Hepatocyte (in vitro differentiated cells): ENCODE data around the gene MTX1. TPM values are rescaled to one million over a fixed set of nuclear protein-coding genes. Genes with fewer than 3 reads are reported as not detected.
"Not testable (repeated sequence)": the region's sequence is repeated elsewhere in the genome, so short reads cannot be mapped to it uniquely, and the experiment has no call there.

Source experiments
- DNase-seq: peaks from one replicate; pipeline ENCODE4 v3.0.0-alpha.2; 2016; ENCODE audit warnings: low spot score
- H2AFZ ChIP-seq: fragments of 200-600 bp; sonication (generic); 2 replicates; pipeline ENCODE4 v1.6.0; 2016; ENCODE audit warnings: antibody characterized with exemption, mild to moderate bottlenecking
- H3K27ac ChIP-seq: fragments of 200-600 bp; sonication (generic); 2 replicates; pipeline ENCODE4 v1.5.1; 2016; ENCODE audit warnings: mild to moderate bottlenecking
- H3K27me3 ChIP-seq: fragments of 200-600 bp; sonication (generic); 2 replicates; pipeline ENCODE4 v1.6.1; 2016
- H3K36me3 ChIP-seq: fragments of 200-600 bp; sonication (generic); replicated peaks from 2 replicates; pipeline ENCODE4 v1.5.1; 2016; ENCODE audit warnings: low read depth; ENCODE audit not compliant: insufficient read depth
- H3K4me1 ChIP-seq: fragments of 200-600 bp; sonication (generic); 2 replicates; pipeline ENCODE4 v1.5.1; 2016; ENCODE audit warnings: mild to moderate bottlenecking, moderate library complexity; ENCODE audit not compliant: insufficient read depth
- H3K4me2 ChIP-seq: fragments of 200-600 bp; sonication (generic); 2 replicates; pipeline ENCODE4 v1.6.0; 2016
- H3K4me3 ChIP-seq: fragments of 200-600 bp; sonication (generic); 2 replicates; pipeline ENCODE4 v1.5.1; 2016; ENCODE audit warnings: mild to moderate bottlenecking
- H3K79me2 ChIP-seq: fragments of 200-600 bp; sonication (generic); 2 replicates; pipeline ENCODE4 v1.6.0; 2017; ENCODE audit warnings: mild to moderate bottlenecking
- H3K9me2 ChIP-seq: fragments of 200-600 bp; sonication (generic); replicated peaks from 2 replicates; pipeline ENCODE4 v1.6.0; 2017; ENCODE audit warnings: mild to moderate bottlenecking; ENCODE audit not compliant: insufficient read depth
- H3K9me3 ChIP-seq: fragments of 200-600 bp; sonication (generic); 2 replicates; pipeline ENCODE4 v1.5.1; 2016; ENCODE audit warnings: low read depth, mild to moderate bottlenecking
- H4K20me1 ChIP-seq: fragments of 200-600 bp; sonication (generic); 2 replicates; pipeline ENCODE4 v1.6.0; 2016; ENCODE audit warnings: mild to moderate bottlenecking; ENCODE audit not compliant: insufficient read depth, poor library complexity, severe bottlenecking
- CTCF ChIP-seq: fragments of 200-600 bp; sonication (generic); IDR thresholded peaks from 2 replicates; pipeline ENCODE4 v1.5.1; 2016; ENCODE audit warnings: antibody characterized with exemption, mild to moderate bottlenecking; ENCODE audit not compliant: poor library complexity
- EZH2 ChIP-seq: fragments of 200-600 bp; sonication (generic); IDR thresholded peaks from 2 replicates; pipeline ENCODE4 v1.6.1; 2016; ENCODE audit warnings: antibody characterized with exemption, mild to moderate bottlenecking, borderline replicate concordance
- EZH2phosphoT487 ChIP-seq: fragments of 200-600 bp; sonication (generic); IDR thresholded peaks from one replicate; pipeline ENCODE4 v1.6.1; 2018; ENCODE audit warnings: antibody characterized with exemption, mild to moderate bottlenecking, low read depth, moderate library complexity; ENCODE audit not compliant: unreplicated experiment, severe bottlenecking
- WGBS: methylation state at CpG from one replicate; pipeline ENCODE4 v1.1.6; 2016; ENCODE audit warnings: low lambda C conversion rate; ENCODE audit errors: missing lambda C conversion rate; 5-methylcytosine and 5-hydroxymethylcytosine counted together
- polyA plus RNA-seq: library from polyadenylated mRNA; unstranded; fragments of >200 nt; fragmentation: Nextera tagmentation; extraction: Ambion mirVana; gene quantifications from 2 replicates; pipeline ENCODE4 v1.2.1, GENCODE V29; 2016
- total RNA-seq: library from RNA; depleted of rRNA; stranded (reverse); fragments of >200 nt; gene quantifications from 2 replicates; pipeline ENCODE4 v1.2.3, GENCODE V29; 2014

MTX1 gene
- total and polyA plus RNA-seq, 2 experiments from 2014 or later, result 42.1 to 78.2 TPM

GRCh38 chr1:155228096-155228427, 19.6 kb downstream of the MTX1 start:
- no peak for TF ChIP-seq CTCF
- TF ChIP-seq EZH2, result no peak
- no peak for TF ChIP-seq EZH2phosphoT487
- H3K4me1 ChIP-seq, result peaks cover 27% of the 10 kb centered on the region
- WGBS, result 60% methylated on average over 9 of the region's 9 CpGs
- H3K4me2 ChIP-seq, result peak overlapping the region; percentile 72
- H3K9me2 ChIP-seq, result no peaks in the 10 kb centered on the region
- H2AFZ ChIP-seq, result peak overlapping the region; percentile 41
- H3K27me3 ChIP-seq, result no peaks in the 10 kb centered on the region
- H3K27ac ChIP-seq, result peak overlapping the region; percentile 89
- peaks cover 11% of the 10 kb centered on the region for H3K79me2 ChIP-seq
- no peak for DNase-seq
- no peaks in the 10 kb centered on the region for H3K36me3 ChIP-seq
- no peaks in the 10 kb centered on the region for H3K9me3 ChIP-seq
- no peak overlapping the region for H3K4me3 ChIP-seq
- no peaks in the 10 kb centered on the region for H4K20me1 ChIP-seq

- H3K79me2 ChIP-seq, H2AFZ ChIP-seq, H3K4me2 ChIP-seq, H3K4me1 ChIP-seq, H3K27ac ChIP-seq, H3K4me3 ChIP-seq, H3K9me2 ChIP-seq, DNase-seq, H3K27me3 ChIP-seq, H3K36me3 ChIP-seq, H3K9me3 ChIP-seq, H4K20me1 ChIP-seq: not testable (repeated sequence)
- 70% methylated on average over 3 of the region's 3 CpGs for WGBS
Measured at GRCh38 chr1:155231302-155231701, 22.8 kb downstream of the MTX1 start.

GRCh38 chr1:155232001-155232978, 23.8 kb downstream of the MTX1 start:
- H3K27ac ChIP-seq, result peak overlapping the region; percentile 16
- WGBS, result 85% methylated on average over 11 of the region's 13 CpGs
- H3K4me1 ChIP-seq, H3K79me2 ChIP-seq, H3K36me3 ChIP-seq, H3K9me3 ChIP-seq, H4K20me1 ChIP-seq, H3K4me3 ChIP-seq, H3K9me2 ChIP-seq, H3K4me2 ChIP-seq, H3K27me3 ChIP-seq, H2AFZ ChIP-seq, DNase-seq: not testable (repeated sequence)

GRCh38 chr1:155233502-155233901, 25.0 kb downstream of the MTX1 start:
- H2AFZ ChIP-seq, H3K4me1 ChIP-seq, H3K9me2 ChIP-seq, H3K27me3 ChIP-seq, DNase-seq, H3K9me3 ChIP-seq, H3K4me3 ChIP-seq, H3K4me2 ChIP-seq, H4K20me1 ChIP-seq, H3K27ac ChIP-seq, H3K36me3 ChIP-seq, H3K79me2 ChIP-seq: not testable (repeated sequence)
- WGBS, result 100% methylated on average over 1 of the region's 5 CpGs

- H3K9me2 ChIP-seq, H3K4me3 ChIP-seq, H2AFZ ChIP-seq, H3K27me3 ChIP-seq, H3K4me2 ChIP-seq, H3K36me3 ChIP-seq, H3K9me3 ChIP-seq, H3K27ac ChIP-seq, H3K4me1 ChIP-seq, H4K20me1 ChIP-seq, H3K79me2 ChIP-seq, DNase-seq: not testable (repeated sequence)
- WGBS, result 98% methylated on average over 7 of the region's 9 CpGs
Measured at GRCh38 chr1:155235375-155235774, 26.9 kb downstream of the MTX1 start.
